DMS153 (cell line): ENCODE results near the gene CLEC7A.

Experiments
- DNase-seq: peaks from one replicate; lab custom pipeline; 2025; lab: John Stamatoyannopoulos, UW

Gene CLEC7A

DNA sequence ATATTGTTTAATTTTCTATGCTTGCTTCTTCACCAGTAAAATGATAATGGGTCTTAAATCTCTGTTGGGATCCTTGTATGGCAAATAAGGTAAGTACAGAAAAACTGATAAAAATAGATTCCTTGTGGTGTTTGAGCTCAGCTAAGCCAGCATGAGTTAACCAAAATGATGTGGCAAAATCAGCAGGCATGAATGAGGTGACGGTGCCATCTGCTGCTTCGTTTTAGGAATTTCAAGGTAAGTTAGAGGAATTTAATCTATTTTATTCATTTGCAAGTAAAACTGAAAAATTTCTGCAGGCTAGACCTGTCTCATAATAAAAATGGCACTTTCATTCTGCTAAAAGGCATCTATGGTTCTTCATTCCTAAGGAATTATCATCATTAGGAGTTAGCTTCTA lies 10.0 kb upstream of the CLEC7A start:
- DNase-seq: peak; percentile 57

GRCh38 chr12:10136637-10137205 lies 6.7 kb upstream of the CLEC7A start:
- DNase-seq: peak; percentile 98

- DNase-seq: no peak
These were observed 5.1 kb upstream of the CLEC7A start for GRCh38 chr12:10135126-10135525.

- DNase-seq: no peak
These were observed 2.9 kb upstream of the CLEC7A start for GRCh38 chr12:10132850-10133370.

GRCh38 chr12:10131111-10131690 lies 1.2 kb upstream of the CLEC7A start:
- DNase-seq: no peak

GRCh38 chr12:10128687-10129086 lies 1.3 kb downstream of the CLEC7A start:
- no peak for DNase-seq

GRCh38 chr12:10126413-10126812 lies 3.6 kb downstream of the CLEC7A start:
- no peak for DNase-seq

DNA sequence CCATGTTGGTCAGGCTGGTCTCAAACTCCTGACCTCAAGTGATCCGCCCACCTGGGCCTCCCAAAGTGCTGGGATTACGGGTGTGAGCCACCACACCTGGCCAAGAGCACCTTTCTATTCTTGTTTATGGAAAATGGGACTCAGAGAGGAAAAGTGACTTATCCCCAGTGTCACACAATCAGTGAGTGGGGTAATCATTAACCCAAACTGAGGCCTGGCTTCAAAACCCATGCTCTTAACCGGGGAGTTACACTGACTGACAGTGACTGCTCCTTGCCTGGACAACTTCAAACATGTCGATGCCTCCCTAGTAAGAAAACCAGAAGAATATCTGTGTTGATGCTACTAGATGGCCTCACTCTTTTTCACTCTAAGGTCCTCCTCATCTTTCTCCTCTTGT lies 7.3 kb downstream of the CLEC7A start:
- DNase-seq: no peak

DNA sequence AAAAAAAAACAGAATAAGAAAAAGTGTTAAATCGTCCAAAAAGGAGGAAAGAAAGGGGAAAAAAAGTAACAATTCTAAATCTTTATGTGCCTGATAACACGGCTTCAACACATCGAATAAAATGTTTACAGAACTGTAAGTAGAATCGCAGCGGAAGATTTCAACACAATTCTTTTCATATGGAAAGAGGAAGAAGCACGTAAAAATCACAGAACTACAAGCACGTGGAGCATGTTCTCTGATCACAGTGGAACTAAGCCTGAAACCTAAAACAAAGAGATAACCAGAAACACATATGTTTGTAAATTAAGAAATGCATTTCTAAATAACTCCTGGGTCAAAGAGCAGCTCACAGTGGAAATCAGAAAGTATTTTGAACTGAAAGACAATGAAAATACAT lies 8.7 kb downstream of the CLEC7A start:
- no peak for DNase-seq

GRCh38 chr12:10119066-10119465 lies 10.9 kb downstream of the CLEC7A start:
- DNase-seq: no peak

DNA sequence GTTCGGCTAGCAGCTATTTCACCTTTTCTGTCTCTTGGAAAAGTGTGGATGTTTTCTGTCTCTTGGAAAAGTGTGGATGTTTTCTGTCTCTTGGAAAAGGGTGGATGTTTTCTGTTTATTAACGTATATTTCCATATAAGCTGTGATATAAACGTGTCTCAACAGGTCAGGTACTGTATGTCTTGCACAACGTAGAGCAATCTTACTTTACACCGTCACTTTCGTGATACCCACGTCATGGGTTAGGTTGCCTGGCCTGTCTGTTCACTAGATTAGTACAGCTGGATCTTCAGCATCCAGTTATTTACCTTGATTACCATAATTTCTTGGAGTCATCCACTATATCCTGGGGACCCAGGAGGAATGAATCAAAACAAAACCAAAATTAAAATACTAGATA lies 14.1 kb downstream of the CLEC7A start:
- no peak for DNase-seq

GRCh38 chr12:10115311-10115710 lies 14.7 kb downstream of the CLEC7A start:
- no peak for DNase-seq

GRCh38 chr12:10113920-10114319 lies 16.1 kb downstream of the CLEC7A start:
- no peak for DNase-seq

DNA sequence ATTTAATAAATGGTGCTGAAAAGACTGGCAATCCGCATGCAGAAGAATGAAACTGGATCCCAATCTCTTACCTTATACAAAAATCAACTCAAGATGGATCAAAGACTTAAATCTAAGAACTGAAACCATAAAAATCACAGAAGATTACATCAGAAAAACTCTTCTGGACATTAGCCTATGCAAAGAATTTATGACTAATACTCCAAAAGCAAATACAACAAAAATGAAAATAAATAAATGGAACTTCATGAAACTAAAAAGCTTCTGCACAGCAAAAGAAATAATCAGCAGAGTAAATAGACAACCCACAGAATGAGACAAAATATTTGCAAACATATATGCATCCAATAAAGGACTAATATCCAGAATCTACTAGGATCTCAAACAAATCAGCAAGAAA lies 16.9 kb downstream of the CLEC7A start:
- no peak for DNase-seq

GRCh38 chr12:10111451-10111850 lies 18.5 kb downstream of the CLEC7A start:
- DNase-seq: no peak

GRCh38 chr12:10110256-10110844 lies 19.6 kb downstream of the CLEC7A start:
- DNase-seq: no peak

DNA sequence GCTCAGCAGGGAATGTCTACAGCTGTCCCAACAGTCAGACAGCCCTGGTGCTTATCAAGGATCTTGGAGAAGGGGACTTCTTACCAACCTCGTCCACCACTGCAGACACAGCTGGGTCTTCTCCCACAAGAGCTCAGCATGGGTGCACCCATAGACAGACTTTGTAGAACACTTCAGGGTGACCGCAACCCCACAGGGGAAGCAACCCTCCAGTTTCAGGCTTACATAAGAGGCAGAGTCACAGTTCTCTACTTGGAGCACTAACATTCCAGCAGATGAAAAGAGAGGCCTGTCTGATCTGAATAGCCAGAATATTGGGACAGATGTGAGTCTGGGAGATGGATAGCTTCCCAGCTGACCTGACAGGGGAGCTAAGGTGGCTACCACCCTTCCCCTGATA lies 27.7 kb downstream of the CLEC7A start:
- no peak for DNase-seq

DNA sequence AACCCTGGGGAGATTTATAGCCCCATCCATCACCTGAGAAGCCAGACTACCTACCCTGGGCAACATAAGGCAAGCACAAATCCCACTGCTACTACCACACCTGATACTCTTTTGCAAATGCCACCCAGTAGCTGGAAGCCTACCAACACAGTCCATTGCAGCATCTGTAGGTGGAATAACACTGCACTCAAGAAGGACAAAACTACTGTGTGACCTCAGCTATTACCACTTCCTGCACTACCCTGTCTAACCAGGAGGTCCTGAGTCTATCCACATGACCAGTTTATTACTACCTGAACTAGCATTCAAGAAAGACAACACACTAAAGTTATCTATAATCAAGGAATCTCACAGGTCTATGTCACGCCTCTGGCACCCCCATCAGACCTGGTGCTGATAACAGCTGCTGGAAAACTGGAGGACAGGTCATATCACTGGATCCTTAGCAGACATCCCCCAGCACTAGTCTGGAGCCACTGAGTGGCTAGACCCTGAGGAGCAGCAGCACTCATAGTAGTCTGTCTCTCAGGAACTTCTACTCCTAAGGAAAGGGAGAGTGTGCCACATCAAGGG lies 28.3 kb downstream of the CLEC7A start:
- no peak for DNase-seq

- DNase-seq: no peak
These were observed 28.9 kb downstream of the CLEC7A start for GRCh38 chr12:10101042-10101579.

DNA sequence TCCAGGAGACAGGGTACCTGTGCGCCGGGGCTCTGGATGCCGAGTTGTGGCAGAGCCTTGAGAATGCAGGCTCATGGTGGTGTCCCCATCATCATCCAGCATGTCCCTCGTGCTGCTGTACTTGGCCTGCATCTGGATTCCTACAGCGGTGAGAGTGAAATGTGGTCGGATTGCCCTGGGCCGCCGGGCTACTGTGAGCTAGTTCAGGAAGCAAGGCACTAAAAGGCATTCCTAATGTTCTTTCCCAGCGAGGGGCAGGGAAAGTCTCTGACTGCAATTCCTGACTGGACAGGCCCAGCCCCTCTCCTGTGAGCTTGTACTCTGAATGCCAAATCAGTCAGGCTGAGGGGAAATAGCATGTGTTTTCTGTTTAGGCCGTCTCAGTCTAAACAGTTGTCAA lies 31.2 kb downstream of the CLEC7A start, which contains the start of gene CLEC1A:
CLEC1A (minus strand) TSS at position 195 of the 400 bp plus-strand sequence; CDS start at position 132, 63 bp downstream.
- DNase-seq: no peak

DNA sequence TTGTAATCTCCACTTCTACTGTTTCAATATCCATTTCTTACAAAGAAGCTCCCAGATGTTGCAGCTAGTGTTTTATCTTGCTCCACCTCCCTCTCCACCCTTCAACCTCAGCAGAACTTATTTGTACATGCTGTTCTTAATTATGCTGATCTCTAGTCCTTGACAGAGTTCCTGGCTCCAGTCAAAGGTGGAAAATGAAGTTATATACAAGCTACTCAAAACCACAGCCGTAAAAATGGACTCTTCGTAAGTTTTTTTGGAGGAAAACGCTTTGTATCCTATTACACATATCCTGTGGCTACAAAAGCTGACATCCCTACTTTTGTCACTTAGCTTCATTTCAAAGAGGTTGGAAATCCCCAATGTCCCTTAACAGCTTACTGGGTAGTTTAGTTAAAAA lies 32.5 kb downstream of the CLEC7A start:
- no peak for DNase-seq

DNA sequence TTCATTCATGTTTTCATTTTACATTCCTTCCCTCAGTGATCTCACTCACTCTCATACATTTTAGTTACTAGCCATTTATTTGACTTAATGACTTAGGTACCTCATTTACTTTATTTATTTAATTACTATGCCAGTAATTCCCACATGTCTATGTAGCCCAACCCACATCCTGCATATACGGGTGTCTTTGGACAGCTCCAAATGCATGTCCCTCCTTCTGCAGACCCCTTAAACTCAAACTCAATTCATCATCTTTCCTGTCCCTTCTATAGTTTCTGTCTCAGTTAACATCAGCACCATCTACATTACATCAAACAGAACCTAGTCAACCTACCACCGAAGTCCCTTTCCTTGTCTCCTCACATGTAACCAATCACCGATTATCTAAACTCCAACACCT lies 34.0 kb downstream of the CLEC7A start:
- no peak for DNase-seq
